Loucy (cell line): ENCODE data around the gene ZNF888.
"Not testable (repeated sequence)": the region's sequence is repeated elsewhere in the genome, so short reads cannot be mapped to it uniquely, and the experiment has no call there.

Experiments used
- H2AFZ ChIP-seq: fragments of 200-600 bp; sonication (generic); 2 replicates; pipeline ENCODE4 v1.6.0; 2016; ENCODE audit warnings: antibody characterized with exemption, mild to moderate bottlenecking, low read length, moderate library complexity
- H3F3A ChIP-seq: fragments of 200-600 bp; 2 replicates; pipeline ENCODE4 v1.6.0; 2016; ENCODE audit warnings: antibody characterized with exemption, low read depth, mild to moderate bottlenecking
- H3K27me3 ChIP-seq: fragments of 200-600 bp; sonication (generic); 2 replicates; pipeline ENCODE4 v1.6.1; 2014; ENCODE audit warnings: low read length, mild to moderate bottlenecking; ENCODE audit not compliant: insufficient read depth, poor library complexity, severe bottlenecking
- H3K36me3 ChIP-seq: fragments of 200-600 bp; sonication (generic); 2 replicates; pipeline ENCODE4 v1.6.1; 2016; ENCODE audit warnings: low read length; ENCODE audit not compliant: insufficient read depth
- H3K4me1 ChIP-seq: fragments of 200-600 bp; sonication (generic); 2 replicates; pipeline ENCODE4 v1.5.1; 2014; ENCODE audit warnings: low read length, mild to moderate bottlenecking; ENCODE audit not compliant: insufficient read depth, poor library complexity, severe bottlenecking
- H3K4me2 ChIP-seq: fragments of 200-600 bp; sonication (generic); 2 replicates; pipeline ENCODE4 v1.6.0; 2014; ENCODE audit warnings: antibody characterized with exemption, low read length, low read depth, mild to moderate bottlenecking; ENCODE audit not compliant: poor library complexity, severe bottlenecking
- H3K4me3 ChIP-seq: fragments of 200-600 bp; sonication (generic); 2 replicates; pipeline ENCODE4 v1.5.1; 2014; ENCODE audit warnings: low read length, mild to moderate bottlenecking, mixed read lengths; ENCODE audit not compliant: poor library complexity, severe bottlenecking
- H3K79me2 ChIP-seq: fragments of 200-600 bp; sonication (generic); 2 replicates; pipeline ENCODE4 v1.6.1; 2014; ENCODE audit warnings: low read length; ENCODE audit not compliant: insufficient read depth
- H3K9ac ChIP-seq: fragments of 200-600 bp; sonication (generic); 2 replicates; pipeline ENCODE4 v1.6.0; 2014; ENCODE audit warnings: mild to moderate bottlenecking, low read depth, low read length, moderate library complexity; ENCODE audit not compliant: poor library complexity, severe bottlenecking
- H3K9me2 ChIP-seq: fragments of 200-600 bp; sonication (generic); replicated peaks from 2 replicates; pipeline ENCODE4 v1.6.1; 2016; ENCODE audit warnings: low read depth, low read length, mixed read lengths
- H3K9me3 ChIP-seq: fragments of 200-600 bp; sonication (generic); 2 replicates; pipeline ENCODE4 v1.6.1; 2014; ENCODE audit warnings: mild to moderate bottlenecking, antibody characterized with exemption, low read length, low read depth; ENCODE audit not compliant: insufficient read depth
- H4K20me1 ChIP-seq: fragments of 200-600 bp; sonication (generic); 2 replicates; pipeline ENCODE4 v1.6.0; 2014; ENCODE audit warnings: antibody characterized with exemption, low read length, mild to moderate bottlenecking; ENCODE audit not compliant: insufficient read depth, poor library complexity, severe bottlenecking
- EZH2phosphoT487 ChIP-seq: fragments of 200-600 bp; IDR thresholded peaks from 2 replicates; pipeline ENCODE4 v1.6.1; 2018; ENCODE audit warnings: antibody characterized with exemption, mild to moderate bottlenecking, moderate library complexity, borderline replicate concordance
- TF ChIP-seq, protein P1 (sequence below): fragments of 200-600 bp; sonication (generic); conservative IDR thresholded peaks from 2 replicates; pipeline ENCODE4 v1.5.1; 2014; ENCODE audit warnings: mild to moderate bottlenecking, antibody characterized with exemption, low read length

ZNF888 gene

GRCh38 chr19:52889076-52889475, 34.2 kb downstream of the ZNF888 start:
- H3K9me2 ChIP-seq: no peaks in the 10 kb centered on the region
- H3K79me2 ChIP-seq: peaks cover 3% of the 10 kb centered on the region; the same call in 1 of the 2 replicates
- H4K20me1 ChIP-seq: no peaks in the 10 kb centered on the region
- H3K9ac ChIP-seq: no peak overlapping the region
- no peaks in the 10 kb centered on the region for H3K9me3 ChIP-seq
- no peaks in the 10 kb centered on the region for H3K4me1 ChIP-seq
- H3K4me3 ChIP-seq: no peak overlapping the region
- H3K27me3 ChIP-seq: no peaks in the 10 kb centered on the region
- no peaks in the 10 kb centered on the region for H3F3A ChIP-seq
- no peak overlapping the region for H3K4me2 ChIP-seq
- no peak overlapping the region for H2AFZ ChIP-seq
- peaks cover 19% of the 10 kb centered on the region for H3K36me3 ChIP-seq
- TF ChIP-seq EZH2phosphoT487: no peak
- TF ChIP-seq, protein P1, sequence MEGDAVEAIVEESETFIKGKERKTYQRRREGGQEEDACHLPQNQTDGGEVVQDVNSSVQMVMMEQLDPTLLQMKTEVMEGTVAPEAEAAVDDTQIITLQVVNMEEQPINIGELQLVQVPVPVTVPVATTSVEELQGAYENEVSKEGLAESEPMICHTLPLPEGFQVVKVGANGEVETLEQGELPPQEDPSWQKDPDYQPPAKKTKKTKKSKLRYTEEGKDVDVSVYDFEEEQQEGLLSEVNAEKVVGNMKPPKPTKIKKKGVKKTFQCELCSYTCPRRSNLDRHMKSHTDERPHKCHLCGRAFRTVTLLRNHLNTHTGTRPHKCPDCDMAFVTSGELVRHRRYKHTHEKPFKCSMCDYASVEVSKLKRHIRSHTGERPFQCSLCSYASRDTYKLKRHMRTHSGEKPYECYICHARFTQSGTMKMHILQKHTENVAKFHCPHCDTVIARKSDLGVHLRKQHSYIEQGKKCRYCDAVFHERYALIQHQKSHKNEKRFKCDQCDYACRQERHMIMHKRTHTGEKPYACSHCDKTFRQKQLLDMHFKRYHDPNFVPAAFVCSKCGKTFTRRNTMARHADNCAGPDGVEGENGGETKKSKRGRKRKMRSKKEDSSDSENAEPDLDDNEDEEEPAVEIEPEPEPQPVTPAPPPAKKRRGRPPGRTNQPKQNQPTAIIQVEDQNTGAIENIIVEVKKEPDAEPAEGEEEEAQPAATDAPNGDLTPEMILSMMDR: no peak

- no peak overlapping the region for H3K9ac ChIP-seq
- no peaks in the 10 kb centered on the region for H3K4me1 ChIP-seq
- H3K9me3 ChIP-seq: peaks cover 18% of the 10 kb centered on the region; the same call in 1 of the 2 replicates
- H2AFZ ChIP-seq: no peak overlapping the region
- H3K36me3 ChIP-seq: peaks cover 62% of the 10 kb centered on the region
- no peaks in the 10 kb centered on the region for H3F3A ChIP-seq
- H3K9me2 ChIP-seq: no peaks in the 10 kb centered on the region
- no peak for TF ChIP-seq EZH2phosphoT487
- TF ChIP-seq, protein P1: no peak
- no peak overlapping the region for H3K4me2 ChIP-seq
- no peak overlapping the region for H3K4me3 ChIP-seq
- H3K79me2 ChIP-seq: no peaks in the 10 kb centered on the region
- H4K20me1 ChIP-seq: no peaks in the 10 kb centered on the region
- no peaks in the 10 kb centered on the region for H3K27me3 ChIP-seq
These were observed 42.3 kb downstream of the ZNF888 start for GRCh38 chr19:52880895-52881389.

GRCh38 chr19:52872996-52873395, 50.2 kb downstream of the ZNF888 start:
- not testable (repeated sequence) for H4K20me1 ChIP-seq, H3K9me3 ChIP-seq

DNA sequence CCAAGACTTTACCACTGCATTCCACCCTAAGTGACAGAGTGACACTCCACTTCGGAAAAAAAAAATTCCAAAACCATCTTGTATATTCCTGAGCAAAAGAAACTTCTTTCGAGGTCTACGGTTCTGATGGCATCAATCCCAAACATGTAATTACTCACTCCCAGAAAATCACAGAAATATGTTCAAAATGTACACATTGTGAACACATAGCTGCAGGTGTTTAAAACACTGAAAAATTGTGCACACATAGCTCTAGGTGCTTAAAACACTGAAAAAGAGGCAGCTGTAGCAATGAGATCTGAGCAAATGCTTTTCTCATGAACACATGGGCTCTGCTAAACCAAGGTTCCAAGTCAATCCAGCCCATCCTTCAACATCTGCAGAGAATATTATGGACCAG, 51.8 kb downstream of the ZNF888 start:
- Histone ChIP-seq H3K4me2 (no peak overlapping the region), H3K4me3 (no peak overlapping the region), H3K9ac (no peak overlapping the region), H3F3A (no peaks in the 10 kb centered on the region), H3K79me2 (no peaks in the 10 kb centered on the region), H4K20me1 (no peaks in the 10 kb centered on the region), H2AFZ (no peak overlapping the region), H3K4me1 (no peaks in the 10 kb centered on the region), H3K27me3 (no peaks in the 10 kb centered on the region), H3K9me2 (no peaks in the 10 kb centered on the region), H3K9me3 (no peaks in the 10 kb centered on the region), H3K36me3 (no peaks in the 10 kb centered on the region)
- no peak for TF ChIP-seq EZH2phosphoT487
- TF ChIP-seq, protein P1: no peak

More at GRCh38 chr19:52872996-52873395, 50.2 kb downstream of the ZNF888 start:
- not testable (repeated sequence) for H3F3A ChIP-seq, H2AFZ ChIP-seq, H3K27me3 ChIP-seq, H3K4me1 ChIP-seq, H3K79me2 ChIP-seq, H3K9me2 ChIP-seq, H3K9ac ChIP-seq, H3K4me2 ChIP-seq, H3K36me3 ChIP-seq, H3K4me3 ChIP-seq

- H3K27me3 ChIP-seq, H3K9me2 ChIP-seq, H3F3A ChIP-seq, H3K4me3 ChIP-seq, H3K79me2 ChIP-seq, H4K20me1 ChIP-seq, H2AFZ ChIP-seq, H3K36me3 ChIP-seq, H3K9ac ChIP-seq, H3K4me1 ChIP-seq, H3K9me3 ChIP-seq, H3K4me2 ChIP-seq: not testable (repeated sequence)
These were observed 55.2 kb downstream of the ZNF888 start for GRCh38 chr19:52868031-52868430.
